ENCODE results near the gene CHN1. TPM values are rescaled to one million over a fixed set of nuclear protein-coding genes. Genes with fewer than 3 reads are reported as not detected.

The CHN1 gene
- polyA plus RNA-seq, 1 of the 3 experiments (the other 2 are of a cell fraction), result 31.6 TPM

- H3K4me2 ChIP-seq, result no peak overlapping the region
- no peak overlapping the region for H3K27ac ChIP-seq (ENCODE audit: low read depth in 2 of 2, low read length in 1 of 2)
- no peaks in the 10 kb centered on the region for H3K36me3 ChIP-seq (replicated peaks in 1 of 2; ENCODE audit: control insufficient read depth in 1 of 2, insufficient read depth in 2 of 2, low read length in 1 of 2)
- no peaks in the 10 kb centered on the region for H3F3A ChIP-seq (replicated peaks; ENCODE audit: insufficient read depth)
- DNase-seq, result no peak
- TF ChIP-seq EZH2phosphoT487 (IDR thresholded peaks at IDR 0.05; ENCODE audit: borderline replicate concordance, low read depth), result no peak
- no peak for TF ChIP-seq IRF3 (IDR thresholded peaks at IDR 0.05; ENCODE audit: low read depth, low read length)
- TF ChIP-seq GABPA (IDR thresholded peaks at IDR 0.05; ENCODE audit: low read depth), result no peak
- no peak for TF ChIP-seq RCOR1 (IDR thresholded peaks at IDR 0.05; ENCODE audit: low read length)
- TF ChIP-seq NFIC (IDR thresholded peaks at IDR 0.05; ENCODE audit: borderline replicate concordance), result no peak
- no peak for TF ChIP-seq USF2 (IDR thresholded peaks at IDR 0.05; ENCODE audit: borderline replicate concordance, low read depth, low read length)
- TF ChIP-seq YY1 (IDR thresholded peaks at IDR 0.05; ENCODE audit: low read depth), result no peak
- TF ChIP-seq REST (IDR thresholded peaks at IDR 0.05; ENCODE audit: low read depth, low read length), result no peak
- TF ChIP-seq RXRA (IDR thresholded peaks at IDR 0.05; ENCODE audit: borderline replicate concordance, low read depth), result no peak
- no peak for TF ChIP-seq MAX (IDR thresholded peaks at IDR 0.05; ENCODE audit: low read depth)
- TF ChIP-seq CTCF (IDR thresholded peaks at IDR 0.05), result no peak
- no peak for TF ChIP-seq FOXM1 (IDR thresholded peaks at IDR 0.05; ENCODE audit: low read depth)
- TF ChIP-seq TAF1 (IDR thresholded peaks at IDR 0.05; ENCODE audit: borderline replicate concordance, low read depth, low read length), result no peak
- no peaks in the 10 kb centered on the region for H3K9me2 ChIP-seq
- no peaks in the 10 kb centered on the region for H4K20me1 ChIP-seq (ENCODE audit: insufficient read depth)
- 61% methylated on average over 3 of the region's 3 CpGs for WGBS (ENCODE audit: low lambda C conversion rate)
- no peaks in the 10 kb centered on the region for H3K27me3 ChIP-seq (ENCODE audit: insufficient read depth)
- no peak overlapping the region for H3K4me3 ChIP-seq (ENCODE audit: low read depth in 2 of 2, low read length in 1 of 2)
- ChIA-PET POLR2A (no interaction called here), CTCF (interaction anchor here (0.6 to 1.5 kb wide), 4 partner anchors 9 to 86 kb away, joined by 3 to 4 read pairs (median 4); no protein-coding TSS in a partner anchor)
- no peak overlapping the region for H3K9ac ChIP-seq
- H3K9me3 ChIP-seq, result no peaks in the 10 kb centered on the region
- H3K79me2 ChIP-seq (ENCODE audit: insufficient read depth), result no peaks in the 10 kb centered on the region
- H2AFZ ChIP-seq (ENCODE audit: low read depth), result 0 out of 2 replicates have a peak overlapping the region, but pooled peaks have one; percentile 79
- H3K4me1 ChIP-seq (ENCODE audit: control insufficient read depth in 1 of 2, insufficient read depth in 2 of 2, low read depth in 1 of 2, low read length in 1 of 2), result no peaks in the 10 kb centered on the region
Measured at GRCh38 chr2:175035806-175036205, 30.6 kb upstream of the CHN1 start.
